NCI-H187 treated with DMSO at 0.1 percent for 48 hours (cell line): Measurements from ENCODE around the gene CIT.

Experiments
- DNase-seq: peaks from one replicate; lab custom pipeline; 2025; lab: John Stamatoyannopoulos, UW

Gene CIT

DNA sequence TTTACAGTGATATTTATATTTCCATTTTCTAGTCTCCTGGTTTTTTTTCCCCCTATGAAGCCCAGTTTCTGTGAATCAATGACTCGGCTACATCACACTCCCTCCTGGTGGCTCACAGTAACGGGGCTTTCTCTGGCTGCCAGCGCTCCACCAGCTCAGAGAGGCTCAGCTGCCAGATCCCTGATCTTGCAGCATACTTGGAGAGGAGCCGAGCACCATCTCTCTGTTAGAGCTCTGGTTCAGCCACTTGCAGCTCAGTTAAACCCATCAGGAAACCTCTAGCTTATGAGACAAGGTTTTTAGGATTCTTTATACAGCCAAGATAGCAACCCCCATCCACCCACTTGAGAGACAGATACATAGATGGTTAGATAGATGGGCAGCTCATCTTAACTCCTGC, 74.6 kb downstream of the CIT start:
- DNase-seq: no peak

DNA sequence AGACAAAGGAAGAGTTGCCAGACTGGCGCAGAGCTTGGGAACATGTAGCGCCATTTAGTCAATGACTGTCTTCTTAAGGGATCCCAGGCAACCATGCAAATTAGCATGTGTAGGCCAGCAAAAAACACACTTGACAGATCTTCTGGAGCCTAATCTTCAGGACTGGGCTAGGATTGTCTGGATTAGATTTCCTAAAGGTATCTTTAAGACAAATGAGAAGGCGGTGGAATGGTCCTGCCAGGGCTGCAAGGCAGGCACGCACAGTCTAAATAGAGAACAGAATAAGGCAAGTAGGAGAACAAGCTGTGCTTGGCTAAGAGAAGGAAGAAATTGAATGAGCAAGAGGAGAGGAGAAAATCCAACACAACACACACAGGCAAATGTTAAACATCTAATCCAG, 80.0 kb downstream of the CIT start:
- DNase-seq: no peak

DNA sequence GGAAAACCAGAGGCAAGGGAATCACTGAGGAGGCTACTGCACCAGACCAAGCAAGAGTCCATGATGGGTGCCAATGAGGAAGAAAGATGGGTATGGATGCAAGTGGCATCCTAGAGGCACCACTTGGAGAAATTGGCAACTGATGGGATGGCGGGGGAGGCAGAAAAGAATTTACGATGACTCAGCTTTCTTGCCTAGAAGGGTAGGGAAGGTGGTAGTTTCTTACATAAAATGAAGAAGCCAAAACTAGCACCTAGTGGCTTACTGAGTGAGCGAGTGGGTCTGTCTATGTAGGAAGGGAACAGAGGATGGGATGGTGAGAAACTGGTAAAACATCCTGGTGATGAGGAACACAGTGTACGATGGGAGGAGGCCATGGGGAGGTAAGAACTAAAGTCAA, 80.8 kb downstream of the CIT start:
- no peak for DNase-seq

DNA sequence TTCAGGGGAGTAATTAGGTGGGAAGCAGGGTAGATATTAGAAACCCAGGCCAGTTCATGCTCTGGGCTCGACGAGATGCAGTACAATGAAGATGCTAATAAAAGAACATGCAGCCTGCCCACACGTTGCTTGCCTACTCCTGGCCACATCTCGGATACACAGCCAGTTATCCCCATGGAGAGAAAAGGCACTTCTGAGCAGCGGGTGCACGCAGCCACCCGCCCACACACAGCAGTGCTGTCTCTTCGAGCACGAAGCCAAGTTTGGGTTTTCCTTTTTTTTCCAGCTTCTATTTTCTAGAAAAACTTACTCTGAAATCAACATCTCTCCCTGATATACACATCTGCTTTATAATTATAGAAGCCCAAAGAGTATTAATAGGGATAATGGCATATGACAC, 85.7 kb downstream of the CIT start:
- no peak for DNase-seq

DNA sequence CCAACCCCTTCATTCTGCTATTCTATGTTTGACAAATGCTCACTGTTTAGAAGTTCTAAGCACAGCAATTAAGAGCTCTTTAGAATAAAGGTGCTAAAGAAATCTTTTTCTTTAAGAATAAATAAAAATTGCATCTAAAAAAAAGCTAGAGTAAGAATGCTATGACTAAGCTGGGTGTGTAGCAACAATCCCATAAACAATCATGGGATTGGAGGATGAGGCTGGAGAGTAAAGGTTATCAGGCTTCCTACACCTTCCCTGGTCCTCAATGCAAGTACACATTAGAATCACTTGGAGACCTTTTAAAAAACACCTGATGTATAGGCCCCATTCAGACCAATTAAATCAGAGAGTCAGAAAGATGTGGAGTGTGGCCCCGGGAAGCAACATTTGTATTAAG, 88.3 kb downstream of the CIT start:
- no peak for DNase-seq

DNA sequence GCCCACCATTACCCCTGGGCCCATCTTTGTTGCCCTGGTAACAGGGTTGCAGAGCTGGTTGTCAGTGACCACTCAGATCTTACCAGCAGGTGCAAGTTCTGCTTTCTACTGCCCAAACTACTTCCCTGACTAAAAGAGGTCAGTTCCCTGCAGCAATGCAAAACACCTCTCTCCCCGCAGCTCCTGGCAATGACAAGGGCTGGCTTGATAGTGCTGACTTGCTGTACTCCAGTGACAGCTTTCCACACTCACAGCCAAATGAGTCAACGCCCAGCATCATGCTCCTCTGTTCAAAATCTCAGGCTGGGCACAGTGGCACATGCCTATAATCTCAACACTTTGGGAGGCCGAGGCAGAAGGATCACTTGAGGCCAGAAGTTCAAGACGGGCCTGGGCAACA, 90.6 kb downstream of the CIT start:
- DNase-seq: no peak

DNA sequence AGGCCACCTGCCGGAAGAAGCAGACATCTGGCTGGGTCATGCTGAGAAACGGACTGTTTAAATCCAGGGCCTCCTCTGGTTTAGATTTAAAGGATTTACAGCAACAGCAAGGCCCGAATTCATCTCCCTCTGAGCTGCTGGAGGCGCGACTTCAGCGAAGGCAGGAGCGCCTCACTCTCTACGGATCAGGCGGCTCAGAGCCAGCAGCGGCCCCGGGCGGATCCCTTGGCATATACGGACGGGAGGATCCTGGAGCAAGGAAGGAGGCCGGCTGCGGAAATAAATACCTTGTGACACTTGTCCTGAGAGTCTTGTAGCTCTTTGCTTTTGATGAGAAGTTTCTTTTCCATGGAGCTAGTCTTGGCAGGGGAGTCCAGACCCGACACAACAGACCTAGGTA, 92.4 kb downstream of the CIT start:
- no peak for DNase-seq

DNA sequence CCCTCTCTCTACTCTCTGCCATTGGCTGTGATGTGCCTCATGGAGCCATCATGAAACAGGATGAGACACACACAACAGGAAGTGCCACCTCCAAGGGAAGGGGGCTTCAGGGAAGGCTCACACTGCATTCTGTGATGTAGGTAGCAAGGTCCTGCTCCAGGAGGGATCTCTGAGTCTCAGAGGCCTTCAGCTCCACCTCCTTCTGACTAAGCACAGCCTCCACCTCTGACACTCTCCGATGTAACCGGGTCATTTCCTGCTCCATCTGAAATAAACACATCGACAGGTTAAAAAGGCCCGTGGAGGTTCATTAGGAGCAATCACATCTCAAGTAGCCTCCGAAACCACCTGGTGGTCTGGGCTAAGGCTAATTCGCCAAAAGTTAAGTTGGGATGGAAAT, 93.3 kb downstream of the CIT start:
- DNase-seq: no peak

DNA sequence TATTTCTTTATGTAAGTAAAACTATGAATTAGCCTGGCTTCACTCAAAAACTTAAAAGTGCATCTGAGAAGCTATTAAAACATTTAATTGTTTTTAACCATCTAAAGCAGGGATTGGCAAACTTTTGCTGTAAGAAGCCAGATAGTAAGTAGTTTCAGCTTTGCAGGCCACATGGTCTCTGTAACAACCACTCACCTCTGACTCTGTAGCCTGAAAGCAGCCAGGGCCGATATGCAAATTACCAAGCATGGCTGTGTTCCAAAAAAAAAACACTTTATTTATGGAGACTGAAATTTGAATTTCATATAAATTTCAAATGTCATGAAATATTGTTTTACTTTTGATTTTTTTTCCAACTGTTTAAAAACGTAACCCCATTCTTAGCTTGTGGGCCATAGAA, 95.3 kb downstream of the CIT start:
- no peak for DNase-seq

DNA sequence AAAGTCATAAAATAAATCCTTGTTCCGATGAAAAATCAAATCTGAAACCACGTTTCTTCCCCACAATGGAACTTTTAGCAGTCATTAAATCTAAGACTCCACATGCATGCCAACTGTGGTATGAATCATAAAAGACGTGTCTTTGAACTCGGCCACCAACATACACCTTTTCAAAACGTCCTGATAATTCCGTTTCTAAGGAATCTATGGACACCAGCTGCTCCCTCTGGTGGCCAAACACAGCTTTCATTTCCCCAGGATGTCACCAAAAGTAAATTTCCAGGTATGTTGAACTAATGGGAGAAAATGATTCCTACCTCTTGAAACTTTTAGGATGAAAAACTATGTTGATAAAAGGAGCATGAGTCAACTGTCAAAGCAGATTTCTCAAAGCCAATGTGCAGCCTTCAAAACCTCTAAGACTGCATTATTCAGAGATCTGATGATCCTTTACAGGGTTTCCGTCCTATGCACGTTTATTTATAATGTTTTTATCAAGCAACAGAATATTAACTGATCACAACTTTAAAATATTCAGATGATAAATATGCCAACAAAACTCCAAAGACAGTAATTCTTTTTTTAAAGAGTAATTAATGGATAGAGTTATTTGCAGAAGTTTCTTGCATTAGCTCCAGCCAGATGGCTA, 96.2 kb downstream of the CIT start:
- no peak for DNase-seq

DNA sequence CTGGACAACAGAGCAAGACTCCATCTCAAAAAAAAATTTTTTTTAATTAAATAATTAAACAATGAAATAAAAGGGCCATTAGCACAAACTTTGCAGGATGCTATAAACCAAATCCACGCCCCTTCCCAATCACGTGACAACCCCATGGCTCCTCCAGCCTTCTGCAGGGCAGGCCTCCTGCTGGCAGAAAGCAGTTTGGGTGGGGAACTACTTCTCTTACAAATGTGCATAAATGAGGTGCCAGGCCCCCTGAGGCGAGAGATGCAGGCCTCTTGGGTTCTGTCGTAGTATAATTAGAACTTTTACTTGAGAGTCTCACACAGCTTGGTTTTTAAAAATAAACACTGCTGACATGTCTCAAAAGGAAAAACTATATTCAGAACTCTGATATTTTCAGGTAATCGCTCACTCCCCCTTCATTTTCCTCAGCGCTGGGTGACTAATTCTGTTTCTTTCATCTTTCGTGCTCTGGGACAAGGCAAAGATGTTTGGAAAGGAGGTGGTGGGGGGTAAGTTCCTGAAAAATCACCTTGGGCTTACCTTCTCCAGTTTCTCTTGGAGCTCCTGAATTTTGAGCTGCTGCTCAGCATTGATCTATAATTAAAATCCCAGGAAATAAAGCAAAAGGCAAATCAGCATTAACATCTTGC, 101.7 kb downstream of the CIT start:
- no peak for DNase-seq

DNA sequence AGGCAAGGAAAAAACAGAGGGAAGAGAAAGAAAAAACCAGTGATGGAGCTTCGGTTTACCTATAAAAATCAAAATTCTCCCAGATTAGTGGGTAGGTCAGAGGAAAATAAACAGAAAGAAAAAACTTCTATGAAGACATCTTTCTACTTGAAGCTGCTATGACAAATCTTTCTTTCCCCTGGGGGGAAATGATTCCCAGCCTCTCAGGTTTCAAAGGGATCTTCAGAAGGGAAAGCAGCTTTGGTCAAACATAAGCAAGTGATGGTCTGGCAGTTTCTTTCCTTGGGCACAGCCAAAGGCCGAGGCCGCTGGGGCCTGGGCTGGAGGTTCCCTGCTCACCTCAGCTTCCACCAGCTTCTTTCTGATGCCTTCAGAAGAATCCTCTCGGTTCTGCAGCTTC, 104.7 kb downstream of the CIT start:
- no peak for DNase-seq

DNA sequence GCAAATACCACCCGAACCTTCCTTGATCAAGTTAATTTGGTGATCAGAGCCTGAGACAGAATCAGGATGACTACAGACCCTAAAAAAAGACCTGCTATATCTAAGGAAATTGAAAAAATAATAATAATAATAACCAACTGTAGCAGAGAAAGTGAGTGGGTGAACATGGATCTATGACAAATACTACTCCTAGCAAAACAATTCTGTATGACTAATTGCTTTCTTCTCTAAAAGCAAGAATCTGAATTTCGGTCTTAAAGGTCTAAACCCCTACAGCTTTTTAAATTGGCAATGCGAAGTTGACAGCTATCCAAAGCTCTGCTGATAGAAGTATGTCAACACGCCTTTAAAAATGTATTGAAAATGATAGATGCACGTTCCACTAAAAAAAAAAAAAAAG, 107.0 kb downstream of the CIT start:
- DNase-seq: no peak

DNA sequence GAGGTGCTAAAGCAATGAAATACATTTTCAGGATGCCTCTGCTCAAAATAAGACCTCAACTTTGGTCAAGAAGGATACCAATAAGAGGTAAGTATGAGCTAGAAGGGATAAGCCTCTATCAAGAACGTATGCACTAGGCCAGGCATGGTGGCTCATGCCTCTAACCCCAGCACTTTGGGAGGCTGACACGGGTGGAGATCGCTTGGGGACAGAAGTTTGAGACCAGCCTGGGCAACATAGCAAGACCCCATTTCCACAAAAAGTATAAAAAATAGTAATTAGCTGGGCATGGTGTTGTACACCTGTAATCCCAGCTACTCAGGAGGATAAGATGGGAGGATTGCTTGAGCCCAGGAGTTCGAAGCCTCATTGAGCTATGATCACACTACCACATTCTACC, 114.5 kb downstream of the CIT start:
- no peak for DNase-seq

DNA sequence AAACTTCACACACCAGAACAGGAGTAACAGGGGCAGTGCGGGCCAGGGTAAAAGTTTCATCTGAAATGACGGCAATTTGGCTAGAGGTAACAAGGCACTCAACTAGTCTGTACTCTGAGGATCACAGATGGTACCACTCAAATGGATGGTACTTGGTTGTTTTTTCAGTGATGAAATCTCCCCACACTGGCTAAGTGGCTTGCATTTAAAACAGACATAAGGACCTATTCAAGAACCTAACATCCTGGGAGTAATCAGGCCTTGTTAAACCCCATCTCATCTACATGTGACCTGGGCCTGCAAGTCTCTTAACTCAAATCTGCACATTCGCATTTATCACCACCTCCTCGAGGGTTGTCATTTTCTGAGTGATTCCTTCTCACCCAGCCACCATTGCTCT, 118.4 kb downstream of the CIT start:
- DNase-seq: no peak

DNA sequence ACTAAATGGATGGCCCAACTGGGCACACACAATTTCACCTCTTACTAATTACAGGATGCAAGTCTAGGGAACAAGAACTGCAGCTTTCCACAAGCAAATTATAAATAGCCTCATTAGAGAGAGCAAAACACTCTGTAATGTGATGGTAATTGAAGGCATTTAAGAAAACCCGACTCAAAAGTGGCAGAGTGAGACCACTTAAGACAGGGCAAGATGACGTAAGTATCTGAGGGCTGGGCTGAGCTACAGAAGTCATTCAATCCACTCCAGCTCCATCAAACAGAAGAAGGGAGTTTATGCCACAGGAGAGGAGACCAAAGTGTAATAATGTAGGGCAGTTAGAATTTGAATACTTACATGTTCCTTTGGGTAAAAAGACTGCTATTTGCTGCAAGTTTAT, 118.9 kb downstream of the CIT start:
- DNase-seq: no peak

DNA sequence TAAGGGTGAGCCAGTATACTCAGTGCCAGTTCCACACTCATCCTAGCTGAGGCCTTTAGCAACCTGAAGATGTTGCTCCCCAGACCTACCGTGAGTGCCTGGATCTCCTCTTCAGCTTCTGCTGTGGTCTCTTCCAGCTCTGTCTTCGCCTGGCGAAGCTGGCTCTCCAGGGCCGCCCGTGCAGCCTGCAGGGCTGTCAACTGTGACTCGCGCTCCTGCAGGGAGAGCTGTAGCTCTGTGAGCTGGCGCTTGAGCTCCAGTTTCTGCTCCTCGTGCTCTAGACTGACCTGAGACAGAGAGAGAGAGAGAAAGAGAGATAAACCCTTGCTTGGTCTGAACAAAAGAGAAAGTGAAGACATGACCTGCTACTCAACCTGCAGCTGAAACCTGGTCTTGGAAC, 125.2 kb downstream of the CIT start:
- no peak for DNase-seq

DNA sequence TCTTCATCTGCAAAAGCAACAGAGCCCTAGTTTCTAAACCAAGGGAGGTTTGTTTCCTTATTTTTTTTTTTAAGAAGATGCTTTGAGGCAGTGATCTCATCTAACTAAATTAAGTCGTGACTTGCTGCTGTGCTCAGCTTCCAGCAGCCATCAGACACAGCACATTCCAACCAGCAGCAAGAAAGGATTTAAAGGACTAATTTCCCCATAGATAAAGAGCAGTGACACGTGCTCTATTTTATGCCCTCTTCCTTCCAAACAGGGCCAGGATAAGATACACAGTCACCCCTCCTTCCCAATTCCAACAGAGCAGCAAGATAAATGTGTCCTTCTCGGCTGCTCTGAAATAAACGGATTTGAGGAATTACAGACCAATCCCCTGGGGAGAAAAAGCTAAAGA, 127.5 kb downstream of the CIT start:
- no peak for DNase-seq

DNA sequence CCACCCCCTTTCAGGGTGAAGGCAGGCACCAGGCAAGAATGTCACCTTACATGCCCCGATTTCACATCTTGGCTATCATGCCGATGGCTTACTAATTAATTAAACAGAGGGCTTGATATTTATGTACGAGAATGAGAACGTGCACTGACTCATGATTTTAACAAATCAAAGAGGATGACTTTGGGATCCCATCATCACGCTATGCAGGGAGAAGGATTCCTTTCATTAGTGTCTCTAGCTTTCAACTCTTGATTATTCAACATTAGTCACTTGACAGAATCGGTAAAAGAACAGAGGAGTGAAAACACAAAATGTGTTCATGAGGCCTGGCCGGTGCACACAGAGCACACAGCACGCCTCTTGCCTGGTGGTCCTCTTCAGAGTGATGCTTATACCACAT, 128.6 kb downstream of the CIT start:
- DNase-seq: no peak

DNA sequence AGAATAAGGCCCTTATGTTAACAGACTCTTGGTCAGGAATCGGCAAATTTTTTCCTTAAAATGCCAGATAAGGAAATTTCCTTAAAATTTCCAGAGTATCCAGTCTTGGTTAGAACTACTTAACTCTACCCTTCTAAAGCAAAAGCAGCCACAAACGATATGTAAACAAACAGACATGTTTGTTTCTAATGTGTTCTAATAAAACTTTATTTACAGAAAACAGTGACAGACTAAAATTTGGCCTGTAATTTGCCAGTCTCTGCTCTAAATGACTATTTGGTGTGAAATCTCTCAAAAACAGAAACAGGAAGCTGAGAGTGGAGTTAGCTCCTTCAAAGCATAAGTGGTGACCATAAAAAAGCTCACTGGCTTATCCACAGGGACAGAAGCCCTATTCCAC, 131.0 kb downstream of the CIT start:
- DNase-seq: no peak

DNA sequence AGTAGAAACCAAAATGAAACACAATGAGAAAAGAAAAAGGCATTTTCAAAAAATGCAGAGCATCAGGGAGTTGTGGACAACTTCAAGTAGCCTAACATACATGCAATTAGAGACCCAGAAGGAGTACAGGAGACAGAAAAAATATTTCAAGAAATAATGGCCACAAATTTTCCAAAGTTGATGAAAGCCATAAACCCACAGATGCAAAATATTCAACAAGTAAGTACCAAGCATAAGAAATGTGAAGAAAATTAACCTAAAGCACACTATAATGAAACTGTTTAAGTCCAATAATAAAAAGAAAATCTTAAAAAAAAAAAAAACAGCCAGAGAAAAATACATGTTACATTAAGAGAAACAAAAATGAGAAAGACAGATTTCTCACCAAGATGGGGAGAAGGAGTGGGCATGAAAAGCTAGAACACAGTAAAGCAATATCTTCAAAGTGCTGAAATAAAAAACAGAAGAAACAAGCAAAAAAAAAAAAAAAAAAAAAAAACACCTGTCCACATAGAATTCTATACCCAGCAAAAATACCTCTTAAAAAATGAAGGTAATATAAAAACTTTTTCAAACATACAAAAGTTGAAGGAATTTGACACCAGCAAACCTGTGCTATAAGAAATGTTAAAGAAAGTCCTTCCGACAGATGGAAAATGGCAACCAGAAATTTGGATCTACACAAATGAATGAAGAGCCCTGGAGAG, 132.1 kb downstream of the CIT start:
- no peak for DNase-seq

DNA sequence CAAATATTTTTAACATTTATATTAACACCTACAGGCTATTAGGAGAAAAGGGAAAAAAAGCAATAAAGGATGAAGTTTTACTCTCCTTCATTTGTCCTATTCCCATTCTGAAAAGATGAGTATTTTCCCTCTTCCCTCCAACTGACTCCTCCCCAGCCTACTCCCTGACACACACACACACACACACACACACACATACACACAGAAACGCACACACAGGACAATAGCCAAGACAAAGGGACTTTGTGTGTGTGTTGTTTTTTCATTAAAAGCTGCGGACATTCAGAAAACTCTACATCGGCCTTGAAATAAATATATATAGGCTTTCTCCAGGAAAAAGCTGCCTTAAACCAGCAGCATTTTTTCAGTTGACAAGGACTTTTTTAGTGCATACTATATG, 134.4 kb downstream of the CIT start:
- DNase-seq: no peak

DNA sequence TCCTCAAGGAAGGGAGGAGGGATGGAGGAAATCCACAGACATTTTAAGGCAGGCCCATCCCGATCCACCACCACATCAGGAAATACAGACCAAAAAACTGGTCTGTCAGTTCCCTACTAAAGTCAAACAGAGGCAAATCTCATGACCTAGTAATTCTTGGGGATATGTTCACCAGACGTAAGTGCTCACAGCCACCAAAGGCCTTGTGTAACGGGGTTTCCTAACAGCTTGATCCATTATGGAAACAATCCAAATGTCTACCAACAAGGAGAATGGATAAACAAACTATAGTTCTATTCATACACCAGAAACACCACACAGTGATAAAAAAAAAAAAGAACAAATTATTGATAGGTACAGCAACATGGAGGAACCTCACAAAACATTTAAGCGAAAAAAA, 136.3 kb downstream of the CIT start:
- DNase-seq: no peak

DNA sequence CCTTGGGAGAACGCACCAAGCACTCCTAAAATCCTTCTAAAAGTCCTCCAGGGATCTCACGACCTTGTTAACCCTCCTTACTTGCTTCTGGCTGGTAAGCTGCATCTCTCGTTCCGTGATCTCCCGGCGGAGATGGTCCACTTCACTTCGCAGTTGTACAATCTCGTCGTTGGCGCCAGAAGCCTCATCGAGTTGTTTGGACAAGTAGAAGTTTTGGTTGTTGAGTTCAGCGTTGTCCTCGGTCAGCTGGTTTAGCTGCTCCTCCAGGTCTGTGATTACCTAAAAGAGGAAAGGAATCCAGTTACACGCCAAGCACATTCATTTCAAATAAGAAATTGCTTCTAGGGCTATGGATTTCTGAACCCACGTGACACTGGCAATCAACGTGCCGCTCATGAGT, 142.0 kb downstream of the CIT start:
- no peak for DNase-seq
